MG63 (cell line): Measurements from ENCODE around the gene SCFD2. TPM values are rescaled to one million over a fixed set of nuclear protein-coding genes. Genes with fewer than 3 reads are reported as not detected.
"Not testable (repeated sequence)": the region's sequence is repeated elsewhere in the genome, so short reads cannot be mapped to it uniquely, and the experiment has no call there.

Experiments
- DNase-seq: peaks from one replicate; pipeline ENCODE4 v3.0.0-alpha.2; 2020
- H3K27me3 ChIP-seq: fragments of 250-450 bp; sonication (Bioruptor Pico); 2 replicates; pipeline ENCODE4 v1.5.1; 2020; ENCODE audit warnings: mild to moderate bottlenecking, moderate library complexity
- H3K36me3 ChIP-seq: fragments of 250-450 bp; sonication (Bioruptor Pico); 2 replicates; pipeline ENCODE4 v1.5.1; 2020; ENCODE audit warnings: mild to moderate bottlenecking, moderate library complexity
- H3K4me3 ChIP-seq: fragments of 250-450 bp; sonication (Bioruptor Pico); 2 replicates; pipeline ENCODE4 v1.5.1; 2020; ENCODE audit warnings: mild to moderate bottlenecking, moderate library complexity
- H3K9me3 ChIP-seq: fragments of 250-450 bp; sonication (Bioruptor Pico); 2 replicates; pipeline ENCODE4 v1.5.1; 2020; ENCODE audit warnings: mild to moderate bottlenecking, moderate library complexity
- total RNA-seq: library from RNA; depleted of rRNA; stranded (reverse); fragments of >200 nt; shearing (Covaris generic); gene quantifications from 2 replicates; pipeline ENCODE4 v1.2.3, GENCODE V29; 2014; ENCODE audit warnings: low replicate concordance

Gene SCFD2
- total RNA-seq, 1 experiment from 2014 or later, result 119 TPM

GRCh38 chr4:53233114-53233795 lies 132.6 kb downstream of the SCFD2 start:
- no peak overlapping the region for H3K4me3 ChIP-seq
- peaks cover 6% of the 10 kb centered on the region for H3K9me3 ChIP-seq
- peak; percentile 67 for DNase-seq
- peaks cover 23% of the 10 kb centered on the region for H3K36me3 ChIP-seq
- no peaks in the 10 kb centered on the region for H3K27me3 ChIP-seq

- peaks cover 23% of the 10 kb centered on the region for H3K36me3 ChIP-seq
- no peaks in the 10 kb centered on the region for H3K27me3 ChIP-seq
- no peak for DNase-seq
- no peak overlapping the region for H3K4me3 ChIP-seq
- H3K9me3 ChIP-seq, result peaks cover 6% of the 10 kb centered on the region
Observed at GRCh38 chr4:53232371-53232770, 133.5 kb downstream of the SCFD2 start.

- no peak overlapping the region for H3K4me3 ChIP-seq
- H3K9me3 ChIP-seq, result peaks cover 6% of the 10 kb centered on the region
- no peak for DNase-seq
- no peaks in the 10 kb centered on the region for H3K27me3 ChIP-seq
- H3K36me3 ChIP-seq, result peaks cover 26% of the 10 kb centered on the region
Observed at GRCh38 chr4:53228036-53228435, 137.8 kb downstream of the SCFD2 start.

- peaks cover 6% of the 10 kb centered on the region for H3K9me3 ChIP-seq
- H3K36me3 ChIP-seq, result peaks cover 20% of the 10 kb centered on the region
- DNase-seq, result no peak
- H3K27me3 ChIP-seq, result no peaks in the 10 kb centered on the region
- H3K4me3 ChIP-seq, result no peak overlapping the region
Observed at GRCh38 chr4:53227451-53227850, 138.4 kb downstream of the SCFD2 start.

- H3K36me3 ChIP-seq, result peaks cover 47% of the 10 kb centered on the region
- DNase-seq, result no peak
- H3K27me3 ChIP-seq, result no peaks in the 10 kb centered on the region
- H3K9me3 ChIP-seq, result peaks cover 28% of the 10 kb centered on the region
- H3K4me3 ChIP-seq, result no peak overlapping the region
Observed at GRCh38 chr4:53221832-53222480, 143.9 kb downstream of the SCFD2 start.

- H3K4me3 ChIP-seq, DNase-seq, H3K27me3 ChIP-seq: not testable (repeated sequence)
- Histone ChIP-seq H3K36me3 (peaks cover 45% of the 10 kb centered on the region), H3K9me3 (peaks cover 33% of the 10 kb centered on the region)
Observed at GRCh38 chr4:53219148-53219547, 146.7 kb downstream of the SCFD2 start.

- DNase-seq, result no peak
- Histone ChIP-seq H3K4me3 (no peak overlapping the region), H3K27me3 (no peaks in the 10 kb centered on the region), H3K36me3 (peaks cover 51% of the 10 kb centered on the region), H3K9me3 (peaks cover 6% of the 10 kb centered on the region; the same call in 1 of the 2 replicates)
Observed at GRCh38 chr4:53208753-53209152, 157.1 kb downstream of the SCFD2 start.

- no peak overlapping the region for H3K4me3 ChIP-seq
- DNase-seq, result no peak
- peaks cover 54% of the 10 kb centered on the region for H3K36me3 ChIP-seq
- peaks cover 6% of the 10 kb centered on the region; the same call in 1 of the 2 replicates for H3K9me3 ChIP-seq
- no peaks in the 10 kb centered on the region for H3K27me3 ChIP-seq
Observed at GRCh38 chr4:53205970-53206369, 159.9 kb downstream of the SCFD2 start.

- no peaks in the 10 kb centered on the region; the same call in 1 of the 2 replicates for H3K9me3 ChIP-seq
- no peak overlapping the region for H3K4me3 ChIP-seq
- peaks cover 22% of the 10 kb centered on the region for H3K36me3 ChIP-seq
- H3K27me3 ChIP-seq, result no peaks in the 10 kb centered on the region
- no peak for DNase-seq
Observed at GRCh38 chr4:53199356-53199755, 166.5 kb downstream of the SCFD2 start.

- no peak for DNase-seq
- peaks cover 7% of the 10 kb centered on the region for H3K36me3 ChIP-seq
- no peak overlapping the region for H3K4me3 ChIP-seq
- H3K27me3 ChIP-seq, result no peaks in the 10 kb centered on the region
- H3K9me3 ChIP-seq, result no peaks in the 10 kb centered on the region
Observed at GRCh38 chr4:53197772-53198142, 168.1 kb downstream of the SCFD2 start.

GRCh38 chr4:53196882-53197771 lies 168.7 kb downstream of the SCFD2 start:
- Histone ChIP-seq H3K4me3 (peak overlapping the region; percentile 5), H3K36me3 (peaks cover 4% of the 10 kb centered on the region; the same call in 1 of the 2 replicates), H3K27me3 (no peaks in the 10 kb centered on the region), H3K9me3 (no peaks in the 10 kb centered on the region)
- no peak for DNase-seq

GRCh38 chr4:53195815-53196661 lies 169.8 kb downstream of the SCFD2 start:
- DNase-seq, result peak; percentile 68
- peak overlapping the region; percentile 5; the same call in 1 of the 2 replicates for H3K4me3 ChIP-seq
- H3K27me3 ChIP-seq, result no peaks in the 10 kb centered on the region
- no peaks in the 10 kb centered on the region for H3K9me3 ChIP-seq
- H3K36me3 ChIP-seq, result no peaks in the 10 kb centered on the region

GRCh38 chr4:53194727-53195126 lies 171.1 kb downstream of the SCFD2 start:
- no peak for DNase-seq
- H3K36me3 ChIP-seq, result peaks cover 3% of the 10 kb centered on the region
- H3K4me3 ChIP-seq, result no peak overlapping the region
- H3K27me3 ChIP-seq, result no peaks in the 10 kb centered on the region
- H3K9me3 ChIP-seq, result no peaks in the 10 kb centered on the region

GRCh38 chr4:53193111-53193510 lies 172.8 kb downstream of the SCFD2 start:
- Histone ChIP-seq H3K4me3 (no peak overlapping the region), H3K9me3 (no peaks in the 10 kb centered on the region), H3K27me3 (no peaks in the 10 kb centered on the region), H3K36me3 (peaks cover 3% of the 10 kb centered on the region)
- no peak for DNase-seq

GRCh38 chr4:53192496-53192895 lies 173.4 kb downstream of the SCFD2 start:
- H3K4me3 ChIP-seq, result no peak overlapping the region
- no peak for DNase-seq
- H3K27me3 ChIP-seq, result no peaks in the 10 kb centered on the region
- no peaks in the 10 kb centered on the region for H3K9me3 ChIP-seq
- peaks cover 3% of the 10 kb centered on the region for H3K36me3 ChIP-seq

GRCh38 chr4:53191997-53192396 lies 173.9 kb downstream of the SCFD2 start:
- H3K4me3 ChIP-seq, result no peak overlapping the region
- no peaks in the 10 kb centered on the region for H3K9me3 ChIP-seq
- H3K36me3 ChIP-seq, result peaks cover 3% of the 10 kb centered on the region
- no peak for DNase-seq
- H3K27me3 ChIP-seq, result no peaks in the 10 kb centered on the region
